Right kidney (tissue), 9 donors: ENCODE data around the gene TAOK3.
"Not testable (repeated sequence)": the region's sequence is repeated elsewhere in the genome, so short reads cannot be mapped to it uniquely, and the experiment has no call there.

Experiments used
- DNase-seq: peaks from one replicate; pipeline ENCODE4 v3.0.0-alpha.2; 2016
- long read RNA-seq, 8 donors: transcript quantifications; one replicate each; lab custom pipeline, GENCODE V29; 2026

TAOK3 gene
- long read RNA-seq, donor 1, partial matches to known transcripts, result 5 of 10 reads
- long read RNA-seq, donor 1, other reads (novel, unspliced or antisense), result 0 of 10 reads
- long read RNA-seq, donor 2, result 0 reads
- long read RNA-seq, donor 3, partial matches to known transcripts, result 14 of 22 reads
- long read RNA-seq, donor 3, other reads (novel, unspliced or antisense), result 7 of 22 reads
- long read RNA-seq, donor 4, partial matches to known transcripts, result 0 of 6 reads
- long read RNA-seq, donor 4, other reads (novel, unspliced or antisense), result 0 of 6 reads
- long read RNA-seq, donor 5, full-length matches to known transcripts, result 6 of 12 reads
- long read RNA-seq, donor 5, partial matches to known transcripts, result 0 of 12 reads
- long read RNA-seq, donor 5, other reads (novel, unspliced or antisense), result 6 of 12 reads
- long read RNA-seq, donor 6, partial matches to known transcripts, result 0 of 3 reads
- long read RNA-seq, donor 6, other reads (novel, unspliced or antisense), result 0 of 3 reads
- long read RNA-seq, donor 7, partial matches to known transcripts, result 0 of 6 reads
- long read RNA-seq, donor 7, other reads (novel, unspliced or antisense), result 0 of 6 reads
- long read RNA-seq, donor 8, partial matches to known transcripts, result 67 of 72 reads
- long read RNA-seq, donor 8, other reads (novel, unspliced or antisense), result 0 of 72 reads

DNA sequence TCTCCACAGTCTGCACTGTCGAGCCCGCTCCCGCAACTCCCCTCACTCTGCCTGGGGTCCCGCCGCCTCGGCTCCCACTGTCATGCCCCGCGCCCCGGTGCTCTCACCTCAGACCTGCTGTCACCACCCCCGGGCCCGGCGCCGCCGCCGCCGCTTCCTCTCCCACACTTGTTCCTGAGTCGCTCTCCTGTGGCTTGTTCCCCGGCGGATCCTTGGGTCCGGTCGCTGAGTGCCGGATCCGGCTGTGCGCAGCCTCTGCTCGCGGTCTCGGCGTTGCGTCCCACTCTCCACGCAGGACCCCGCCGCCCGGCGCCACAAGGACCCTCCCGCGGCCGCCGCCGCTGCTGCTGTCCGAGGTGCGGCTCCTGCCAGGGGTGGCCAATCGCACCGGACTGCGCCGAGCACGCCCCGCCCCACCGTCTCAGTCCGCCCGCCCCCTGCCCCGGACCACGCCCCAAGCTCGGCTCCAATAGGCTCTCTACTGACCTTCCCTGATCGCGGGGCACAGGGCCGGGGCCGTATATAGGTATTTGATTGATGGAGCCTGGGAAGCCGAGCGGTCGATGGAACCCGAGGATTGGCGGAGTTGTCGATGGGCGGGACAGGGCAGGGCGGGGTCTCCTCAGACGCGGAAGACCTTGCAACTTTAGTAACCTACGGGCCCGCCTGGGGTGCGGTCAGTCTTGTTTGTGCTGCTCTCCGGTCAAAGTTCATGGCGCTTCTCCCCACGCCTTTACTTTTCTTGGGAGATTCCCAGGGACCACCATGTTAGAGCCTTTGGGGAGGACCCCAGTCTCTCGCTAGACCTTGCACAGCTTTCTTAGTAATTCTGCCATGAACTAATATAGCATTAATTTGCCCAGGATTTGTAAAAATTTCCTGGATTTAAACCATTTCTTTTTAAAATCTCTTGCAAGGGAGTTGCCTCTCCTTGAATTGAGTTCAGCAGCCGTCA lies at the start of gene TAOK3:
TAOK3 (minus strand) TSS at position 367 of the 955 bp plus-strand sequence. CDS start 117,340 bp downstream, outside the sequence.
- peak; percentile 93 for DNase-seq

DNA sequence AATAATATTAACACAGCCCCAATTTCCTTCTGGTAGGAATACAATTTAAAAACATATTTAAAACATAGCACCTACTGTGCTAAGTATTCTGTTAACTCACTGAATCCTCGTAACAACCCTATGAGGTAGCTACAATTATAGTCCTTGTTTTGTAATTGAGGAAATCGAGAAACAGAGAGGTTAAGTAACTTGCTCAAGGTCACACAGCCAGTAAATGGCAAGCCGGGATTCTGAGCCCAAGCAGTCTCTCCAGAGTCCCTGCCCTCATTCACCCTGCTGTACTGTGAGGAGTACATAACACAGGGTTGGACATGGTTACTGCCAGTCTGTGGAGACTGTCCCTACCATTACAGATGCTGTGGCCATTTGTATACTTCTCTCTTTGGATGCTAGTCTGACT lies 48.0 kb upstream of the TAOK3 start:
- no peak for DNase-seq

DNA sequence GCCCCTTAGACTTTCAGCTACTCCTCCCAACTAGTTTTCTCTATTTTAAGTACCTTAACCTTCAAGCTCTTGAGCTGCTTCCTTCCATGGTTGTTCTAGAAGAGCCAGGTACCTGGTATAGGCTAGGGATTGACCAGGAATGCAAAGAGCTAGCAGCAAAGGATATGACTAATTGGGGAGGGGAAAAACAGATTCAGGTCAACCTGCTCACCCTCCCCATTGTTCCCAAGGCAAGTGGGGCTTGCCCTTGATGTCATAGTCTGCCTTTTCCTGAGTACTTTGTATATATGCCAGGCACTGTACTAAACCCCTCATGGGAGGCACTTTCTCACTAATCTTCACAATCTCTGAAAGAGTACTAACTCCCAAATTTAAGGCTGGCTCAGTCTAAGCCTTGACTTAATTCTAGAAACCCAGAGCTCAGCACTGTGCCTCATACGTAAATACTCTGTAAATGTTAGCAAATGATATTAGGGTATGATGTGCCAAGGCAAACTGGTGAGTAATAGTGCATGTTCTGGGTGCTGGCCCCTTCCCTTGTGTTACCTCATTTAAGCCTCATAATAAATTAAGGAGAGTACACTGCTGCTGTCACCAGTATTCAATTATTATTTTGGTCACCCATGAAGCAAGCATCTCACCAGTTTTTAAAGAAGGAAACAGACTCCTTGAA lies 45.8 kb upstream of the TAOK3 start:
- no peak for DNase-seq

DNA sequence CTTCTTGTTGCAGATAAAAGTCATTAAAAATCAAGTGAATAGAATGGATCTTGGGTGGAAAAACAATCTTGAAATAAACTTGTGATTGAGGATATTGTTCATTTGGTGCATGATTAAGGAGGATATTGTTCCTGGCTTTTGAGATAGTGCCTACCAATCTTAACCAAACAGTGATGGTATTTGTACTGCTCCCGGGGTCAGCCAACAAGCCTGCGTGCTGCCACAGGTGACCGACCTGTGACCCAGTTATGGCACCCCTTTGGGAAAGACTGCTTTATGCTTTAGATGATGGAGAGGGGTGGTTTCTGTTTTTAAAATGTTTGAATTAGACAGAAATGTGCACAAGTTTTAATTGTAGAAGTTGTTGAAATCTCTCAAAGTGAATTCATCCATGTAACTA lies 45.2 kb upstream of the TAOK3 start:
- DNase-seq, result no peak

DNA sequence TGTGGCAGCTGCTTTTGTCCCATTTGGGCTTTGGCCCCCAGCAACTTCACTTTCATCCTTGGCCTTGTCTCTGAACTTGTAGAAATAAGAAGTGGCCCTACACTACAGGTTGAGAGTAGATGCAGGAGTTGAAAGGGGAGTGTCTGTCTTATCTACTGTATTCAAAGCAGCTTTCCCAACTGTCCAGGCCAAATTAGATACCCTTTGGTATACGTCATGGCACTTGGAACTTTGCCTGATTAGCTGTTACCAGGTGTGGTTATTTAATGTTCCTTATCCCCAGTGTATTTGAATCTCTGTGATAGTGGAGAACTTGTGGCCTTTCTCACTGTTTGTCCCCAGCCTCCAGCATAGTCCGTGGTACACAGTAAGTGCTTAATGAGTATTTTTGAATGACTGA lies 37.1 kb upstream of the TAOK3 start:
- no peak for DNase-seq

DNA sequence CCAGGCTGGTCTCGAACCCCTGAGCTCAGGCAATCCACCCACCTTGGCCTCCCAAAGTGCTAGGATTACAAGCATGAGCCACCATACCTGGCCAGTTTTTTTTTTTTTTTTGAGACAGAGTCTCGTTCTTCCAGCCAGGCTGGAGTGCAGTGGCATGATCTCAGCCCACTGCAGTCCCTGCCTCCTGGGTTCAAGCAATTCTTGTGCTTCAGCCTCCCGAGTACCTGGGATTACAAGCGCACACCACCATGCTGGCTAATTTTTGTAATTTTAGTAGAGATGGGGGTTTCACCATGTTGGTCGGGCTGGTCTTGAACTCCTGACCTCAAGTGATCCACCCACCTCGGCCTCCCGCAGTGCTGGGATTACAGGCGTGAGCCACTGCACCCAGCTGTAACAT lies 35.5 kb upstream of the TAOK3 start:
- DNase-seq, result not testable (repeated sequence)

DNA sequence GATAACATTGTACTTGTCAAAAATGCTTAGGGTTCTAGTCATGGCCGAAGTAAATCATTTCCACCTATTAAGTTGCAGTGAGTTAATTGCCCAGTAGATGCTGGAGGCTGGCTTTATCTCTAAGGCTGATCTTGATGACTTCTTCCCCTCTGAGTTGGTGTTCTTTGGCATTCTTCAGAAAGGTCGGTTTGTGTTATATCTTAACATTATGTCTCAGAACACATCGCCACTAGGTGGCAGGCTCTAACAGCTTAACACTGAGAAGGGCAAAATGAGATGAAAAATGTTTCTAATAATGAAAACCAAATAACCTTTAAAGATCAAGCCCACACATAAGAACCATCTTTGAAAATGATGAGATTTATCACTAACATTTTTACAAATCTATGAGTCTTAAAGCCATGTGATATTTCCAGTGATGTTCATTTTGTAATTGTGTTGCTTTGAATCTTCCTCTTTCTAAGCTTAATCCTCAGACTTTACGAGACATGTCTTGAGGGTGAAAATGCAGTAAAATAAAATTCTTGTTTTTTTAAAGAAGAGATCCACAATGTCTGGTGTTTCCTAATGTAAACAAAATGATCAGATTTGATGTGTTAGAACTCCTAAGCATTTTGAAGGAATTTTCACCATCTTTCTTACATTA lies 32.3 kb upstream of the TAOK3 start:
- DNase-seq, result no peak

DNA sequence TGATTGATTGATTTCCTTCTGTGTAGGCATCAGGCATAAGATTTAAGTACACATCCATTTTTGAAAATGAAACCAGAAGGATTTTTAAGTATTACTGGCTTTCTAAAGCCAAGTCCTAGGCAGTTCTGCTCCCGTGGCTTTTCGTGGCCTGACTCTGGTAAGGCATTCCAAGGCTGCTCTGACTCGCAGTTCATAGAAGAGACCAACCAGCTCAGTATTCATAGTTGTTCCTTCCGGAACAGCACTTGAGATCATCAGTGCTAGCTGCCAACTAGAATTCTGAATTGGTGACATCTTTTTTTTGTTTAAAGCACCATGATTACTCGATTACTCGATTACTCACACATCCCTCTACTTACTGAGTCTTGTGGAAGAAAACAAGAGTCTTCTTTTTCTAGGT lies 29.5 kb upstream of the TAOK3 start:
- no peak for DNase-seq

DNA sequence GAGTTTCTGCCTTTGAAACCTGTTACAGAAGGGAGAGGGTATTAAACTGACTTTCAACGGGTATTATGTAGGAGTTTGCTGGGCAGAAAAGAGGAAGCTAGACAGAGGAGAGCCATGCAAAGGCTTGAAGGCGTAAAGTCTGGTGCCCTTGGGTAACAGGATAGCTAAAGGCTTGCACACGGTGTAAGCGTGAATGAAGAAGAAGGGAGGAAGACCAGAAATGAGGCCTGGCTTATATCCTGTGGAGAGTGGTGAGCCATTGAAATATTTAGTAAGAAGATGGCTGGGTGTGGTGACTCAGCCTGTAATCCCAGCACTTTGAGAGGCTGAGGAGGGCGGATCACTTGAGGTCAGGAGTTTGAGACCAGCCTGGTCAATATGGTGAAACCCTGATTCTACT lies 26.2 kb upstream of the TAOK3 start:
- no peak for DNase-seq

DNA sequence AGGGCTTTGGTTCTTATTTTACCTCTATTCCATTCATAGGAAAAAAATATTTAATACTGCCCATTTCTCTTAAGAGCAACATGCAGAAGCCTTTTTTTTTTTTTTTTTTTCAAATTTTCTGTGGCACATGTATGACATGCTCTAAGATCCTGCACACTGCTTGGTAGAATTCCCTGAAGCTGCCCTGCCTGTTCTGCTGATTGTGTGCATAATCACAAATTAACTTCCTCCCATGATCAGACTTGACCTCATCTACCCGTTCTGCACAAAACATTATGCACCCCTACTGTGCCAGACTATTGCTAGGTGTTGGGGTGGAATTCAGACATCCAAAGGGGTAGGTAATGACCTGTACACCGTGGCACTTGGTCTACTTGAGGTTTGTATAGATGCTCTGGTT lies 25.8 kb upstream of the TAOK3 start:
- DNase-seq, result no peak

DNA sequence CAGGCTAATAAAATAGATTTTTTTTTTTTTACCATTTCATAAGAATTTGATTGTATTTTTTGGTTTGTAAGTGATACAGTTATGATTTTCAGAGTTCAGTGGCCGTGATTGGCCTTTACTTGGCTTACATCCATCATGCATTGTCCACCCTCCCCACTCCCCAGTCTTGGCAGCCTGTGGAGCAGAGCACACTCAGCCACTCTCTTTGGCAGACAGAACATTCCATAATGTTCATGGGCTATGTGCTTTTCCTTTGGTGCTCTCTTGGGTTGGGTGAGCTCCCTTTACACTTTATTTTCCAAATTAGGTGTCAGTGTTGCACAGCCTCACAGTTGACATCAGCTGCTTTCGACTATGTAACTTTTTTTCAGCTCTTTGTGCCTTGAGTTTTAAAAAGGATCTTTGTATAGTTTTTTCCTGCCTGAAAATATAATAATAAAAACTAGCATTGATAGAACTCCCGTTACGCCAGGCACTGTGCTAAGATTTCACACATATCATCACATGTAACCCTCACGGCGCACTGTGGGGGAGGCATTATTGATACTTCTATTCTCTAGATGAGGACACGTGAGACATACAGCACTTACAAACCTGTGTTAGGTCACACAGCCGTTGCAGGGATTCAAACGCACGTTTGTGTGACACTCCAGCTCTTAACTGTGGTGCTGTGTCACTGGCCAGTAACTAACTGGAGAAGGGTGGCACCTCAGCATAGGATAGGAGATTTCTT lies 25.2 kb upstream of the TAOK3 start:
- no peak for DNase-seq

DNA sequence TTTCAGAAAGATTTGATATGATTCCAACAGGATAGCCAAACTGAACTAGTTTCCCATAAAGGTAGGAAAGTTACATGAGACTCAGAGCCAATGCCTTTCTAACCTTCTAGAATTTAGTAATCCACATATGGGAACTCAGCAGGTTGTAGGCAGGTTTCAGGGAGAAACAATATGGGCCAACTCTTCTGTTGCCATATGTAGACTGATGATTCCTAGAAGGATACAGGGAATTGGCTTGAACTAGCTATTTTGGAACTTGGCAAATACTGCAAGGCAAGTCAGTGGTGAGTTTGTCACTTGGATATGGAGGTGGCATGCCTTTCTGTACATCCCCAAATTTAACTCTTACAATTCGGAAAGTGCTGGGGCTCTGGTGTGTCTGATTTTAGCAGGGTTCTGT lies 19.1 kb upstream of the TAOK3 start:
- DNase-seq, result no peak

DNA sequence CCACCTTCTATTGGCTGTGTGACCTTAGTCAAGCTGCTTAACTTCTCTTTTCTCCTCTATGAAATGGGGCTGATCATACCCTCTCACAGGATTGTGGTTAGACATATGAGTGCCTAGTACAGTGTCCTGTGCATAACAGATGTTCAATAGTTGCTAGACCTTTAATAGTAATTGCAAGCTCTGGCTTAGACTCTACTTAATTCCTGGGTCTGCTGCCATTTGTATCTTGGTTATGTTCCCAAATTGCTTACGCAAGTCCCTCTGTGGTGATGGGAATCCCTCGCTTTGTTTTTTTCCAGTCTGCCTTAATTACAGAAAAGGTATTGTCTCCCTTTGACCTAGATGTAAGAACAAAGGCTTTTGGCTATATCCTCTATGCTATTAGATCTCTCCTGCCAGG lies 18.7 kb upstream of the TAOK3 start:
- DNase-seq, result no peak

DNA sequence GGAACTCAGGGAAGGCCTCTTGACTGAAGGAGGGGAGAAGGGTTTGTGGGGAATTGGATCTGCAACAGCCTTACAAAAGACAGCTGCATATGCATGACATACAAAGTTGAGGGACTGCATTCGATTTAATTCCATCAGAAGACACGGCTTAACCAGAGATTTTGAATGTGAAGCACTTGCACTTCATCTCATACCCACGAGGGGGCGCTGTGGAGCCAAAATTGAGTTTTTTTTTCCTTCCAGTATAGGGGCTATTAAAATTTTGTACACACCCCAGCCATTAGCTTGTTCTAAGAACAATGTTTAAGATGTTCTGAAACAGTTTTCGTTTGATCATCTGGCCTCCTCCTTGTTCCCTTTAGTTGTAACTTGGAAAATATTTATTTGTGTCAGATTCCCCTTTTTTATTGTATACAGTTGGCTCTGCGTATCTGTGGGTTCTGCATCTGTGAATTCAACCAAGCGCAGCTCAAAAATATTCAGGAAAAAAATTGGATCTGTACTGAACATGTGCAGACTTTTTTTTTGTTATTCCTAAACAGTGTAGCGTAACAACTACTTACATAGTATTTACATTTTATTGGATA lies 5.3 kb upstream of the TAOK3 start:
- peak; percentile 39 for DNase-seq

DNA sequence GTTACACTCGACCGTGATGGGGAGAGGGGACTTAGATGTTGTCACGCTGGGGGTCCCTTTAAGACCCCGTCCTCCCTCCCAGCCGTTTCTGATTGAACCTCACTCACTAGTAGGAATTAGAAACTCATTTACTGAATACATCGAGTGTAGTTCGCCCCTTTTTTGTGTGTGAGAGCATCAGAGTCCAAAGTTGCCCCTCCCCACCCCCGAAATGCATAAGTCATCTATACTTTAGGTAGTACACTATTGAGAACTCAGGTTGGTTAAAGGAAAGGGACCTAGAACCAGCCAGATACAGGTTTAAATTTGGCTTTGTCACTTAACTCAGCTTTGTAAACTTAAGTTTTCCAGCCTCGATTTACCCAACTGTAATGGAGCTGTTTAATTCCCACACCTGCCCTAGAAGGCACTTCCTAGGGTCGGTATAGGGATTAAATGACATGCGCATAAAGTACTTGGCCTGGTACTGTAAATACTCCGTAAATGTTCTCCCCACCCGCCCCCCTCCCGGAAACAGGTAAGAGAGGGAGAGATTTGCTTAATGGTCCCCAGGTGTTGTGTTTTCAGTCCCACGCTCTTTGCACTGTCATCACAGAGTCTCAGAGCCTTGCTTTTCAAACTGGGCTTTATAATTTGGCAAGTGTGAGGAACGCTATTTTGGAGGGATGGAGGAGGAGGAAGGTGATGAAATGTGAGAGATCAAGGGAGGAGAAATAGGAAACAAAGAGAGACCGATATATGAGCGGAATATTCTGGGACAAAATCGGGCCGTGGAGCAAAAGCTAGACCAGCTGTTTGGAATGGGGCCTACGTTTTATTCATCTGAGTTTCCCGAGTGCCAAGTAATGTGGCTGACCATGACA lies 4.5 kb upstream of the TAOK3 start:
- peak; percentile 37 for DNase-seq

DNA sequence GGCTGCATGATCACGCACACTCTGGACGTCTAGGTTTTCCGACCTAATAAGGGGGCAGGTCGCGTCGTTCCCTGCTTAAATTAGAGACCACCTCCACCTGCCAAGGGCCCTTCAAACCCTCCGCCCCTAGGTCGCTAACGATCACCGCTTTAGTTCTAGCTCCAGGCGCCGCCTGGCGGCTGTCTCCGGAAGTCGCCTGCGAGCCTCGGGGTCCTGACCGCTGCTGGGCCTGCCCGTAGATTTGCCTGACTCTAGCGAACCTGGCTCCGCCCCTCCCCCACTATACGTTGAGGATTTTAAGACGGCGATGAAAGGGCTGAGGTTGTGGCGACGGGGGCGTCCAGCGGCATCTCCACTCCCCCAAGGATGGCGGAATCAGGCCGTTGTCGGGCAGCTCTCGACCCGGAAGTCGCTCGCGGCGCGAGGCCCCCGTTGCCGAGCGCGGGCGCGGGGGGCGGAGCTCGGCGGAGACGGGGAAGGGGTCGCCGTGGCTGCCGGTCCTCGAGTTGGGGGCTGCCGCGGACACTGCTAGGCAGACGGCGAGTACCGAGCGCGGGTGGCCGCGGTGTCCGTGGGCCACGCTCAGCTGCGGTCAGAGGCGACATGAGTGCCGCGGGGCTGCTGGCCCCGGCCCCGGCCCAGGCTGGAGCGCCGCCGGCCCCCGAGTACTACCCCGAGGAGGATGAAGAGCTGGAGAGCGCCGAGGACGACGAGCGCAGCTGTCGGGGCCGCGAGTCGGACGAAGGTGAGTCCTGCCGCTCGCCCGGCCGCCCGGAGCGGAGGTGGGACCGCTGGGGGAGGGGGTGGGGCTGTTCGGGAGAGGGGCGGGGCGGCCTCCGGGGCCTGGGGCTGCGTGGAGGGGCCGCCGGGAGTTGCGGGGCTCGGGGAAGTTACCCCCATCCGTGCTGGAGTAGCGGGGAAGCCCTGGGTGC lies 3.6 kb upstream of the TAOK3 start, which contains the start of gene SUDS3:
SUDS3 (plus strand) TSS at position 467 of the 932 bp plus-strand sequence; CDS start at position 604, 137 bp downstream.
- peak; percentile 100 for DNase-seq

DNA sequence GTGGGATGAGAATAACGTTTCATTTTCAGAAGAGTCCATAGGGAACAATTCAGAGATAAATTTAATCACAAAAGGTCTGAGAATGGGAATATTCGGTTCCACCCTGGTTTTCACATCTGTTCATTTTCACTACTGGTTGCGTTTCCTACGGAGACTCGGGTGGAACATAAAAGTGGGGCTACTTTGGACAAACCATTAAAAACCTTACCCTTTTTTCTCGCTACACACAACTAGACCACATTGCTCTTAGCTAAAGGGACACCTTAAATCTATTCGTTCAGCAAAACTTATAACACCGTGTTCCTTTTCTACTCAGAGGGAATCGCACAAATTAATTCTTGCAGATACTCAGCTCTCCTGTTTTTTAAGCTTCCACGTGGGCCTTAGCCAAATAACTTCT lies 2.6 kb upstream of the TAOK3 start:
- no peak for DNase-seq

DNA sequence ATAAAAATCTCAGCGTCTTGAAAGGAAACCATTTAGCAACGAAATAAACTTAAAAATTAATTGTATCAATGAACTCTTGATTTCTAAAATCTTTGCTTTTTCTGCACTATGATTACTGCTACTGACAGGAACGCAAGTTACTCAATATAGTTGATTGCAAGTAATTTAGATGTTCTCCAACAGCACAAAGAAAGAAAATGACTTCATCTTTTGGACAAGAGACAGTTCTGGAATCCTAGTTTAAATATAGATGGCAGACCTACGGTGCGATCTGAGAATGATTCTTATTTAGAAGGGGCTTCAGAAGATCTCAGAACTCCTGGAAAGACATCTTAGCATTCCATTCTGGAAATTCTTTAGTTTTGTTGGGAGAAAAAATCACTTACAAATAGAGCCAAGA lies 2.2 kb upstream of the TAOK3 start:
- no peak for DNase-seq
